IMR-90 (cell line): ENCODE measurements around the gene KRT76. TPM values are rescaled to one million over a fixed set of nuclear protein-coding genes. Genes with fewer than 3 reads are reported as not detected.

ENCODE experiments used
- ATAC-seq: fragments of 200-7000 bp; cut with Tn5 transposase; 2 replicates; pipeline ENCODE4 v1.9.1; 2020; ENCODE audit warnings: low read depth, mild to moderate bottlenecking, moderate library complexity
- BruUV-seq: library from RNA; stranded (reverse); fragments of 400-500 nt; replicated peaks from 2 replicates; lab custom pipeline; 2021; lab: Mats Ljungman, UMichigan
- CTCF ChIA-PET: fragments of 300-600 bp; formaldehyde crosslinking; extraction: SDS; loops from one replicate; lab custom pipeline; 2021; ENCODE audit warnings: antibody characterized with exemption; lab: Yijun Ruan, JAX
- POLR2A ChIA-PET: fragments of 300-600 bp; sonication (Branson Sonifier 250); formaldehyde crosslinking; loops from one replicate; lab custom pipeline; 2022; ENCODE audit warnings: antibody characterized with exemption; ENCODE audit not compliant: unreplicated experiment; lab: Charles Lee
- DNase-seq: peaks from one replicate; pipeline ENCODE4 v3.0.0; 2013
- H2AFZ ChIP-seq: replicated peaks from 2 replicates; pipeline ENCODE3; 2013; ENCODE audit warnings: low read length, mild to moderate bottlenecking; ENCODE audit not compliant: poor library complexity
- H2AK5ac ChIP-seq: 2 replicates; pipeline ENCODE4 v1.6.1; 2013; ENCODE audit warnings: low read depth, low read length, inconsistent platforms
- H2AK9ac ChIP-seq: replicated peaks from 2 replicates; pipeline ENCODE3; 2013; ENCODE audit warnings: mild to moderate bottlenecking, low read depth, low read length, moderate library complexity; ENCODE audit not compliant: poor library complexity
- H2BK120ac ChIP-seq: 2 replicates; pipeline ENCODE4 v1.6.1; 2013; ENCODE audit warnings: low read depth, low read length, inconsistent platforms
- H2BK15ac ChIP-seq: 3 replicates; pipeline ENCODE4 v1.6.1; 2013; ENCODE audit warnings: low read depth, low read length, inconsistent platforms
- H2BK20ac ChIP-seq: 2 replicates; pipeline ENCODE4 v1.6.1; 2013; ENCODE audit warnings: low read depth, mild to moderate bottlenecking, inconsistent platforms, low read length, moderate library complexity
- H2BK5ac ChIP-seq: 2 replicates; pipeline ENCODE4 v1.6.1; 2013; ENCODE audit warnings: mild to moderate bottlenecking, low read depth, low read length, inconsistent platforms; ENCODE audit not compliant: poor library complexity, severe bottlenecking
- H3K14ac ChIP-seq: replicated peaks from 2 replicates; pipeline ENCODE4 v1.6.1; 2013; ENCODE audit warnings: low read depth, low read length, inconsistent platforms
- H3K18ac ChIP-seq: 2 replicates; pipeline ENCODE4 v1.6.1; 2013; ENCODE audit warnings: low read depth, low read length, control low read depth
- H3K23ac ChIP-seq: 2 replicates; pipeline ENCODE4 v1.6.1; 2013; ENCODE audit warnings: low read depth, low read length, inconsistent platforms
- H3K27ac ChIP-seq: 2 replicates; pipeline ENCODE4 v1.5.1; 2013; ENCODE audit warnings: mild to moderate bottlenecking, control low read depth, low read length; ENCODE audit not compliant: insufficient read depth
- H3K27me3 ChIP-seq: 2 replicates; pipeline ENCODE4 v1.6.1; 2013; ENCODE audit warnings: low read length; ENCODE audit not compliant: control insufficient read depth, insufficient read depth
- H3K36me3 ChIP-seq: 2 replicates; pipeline ENCODE4 v1.6.1; 2013; ENCODE audit warnings: low read length, mixed read lengths; ENCODE audit not compliant: control insufficient read depth, insufficient read depth
- H3K4ac ChIP-seq: 2 replicates; pipeline ENCODE4 v1.6.1; 2013; ENCODE audit warnings: low read depth, low read length, inconsistent platforms
- H3K4me1 ChIP-seq: 2 replicates; pipeline ENCODE4 v1.6.1; 2013; ENCODE audit warnings: low read length, mixed read lengths; ENCODE audit not compliant: control insufficient read depth, insufficient read depth
- H3K4me2 ChIP-seq: 2 replicates; pipeline ENCODE4 v1.6.1; 2013; ENCODE audit warnings: low read depth, mild to moderate bottlenecking, control low read depth, low read length, moderate library complexity
- H3K4me3 ChIP-seq: 2 replicates; pipeline ENCODE4 v1.5.1; 2013; ENCODE audit warnings: low read depth, mild to moderate bottlenecking, control low read depth, low read length, moderate library complexity; ENCODE audit not compliant: insufficient read depth
- H3K56ac ChIP-seq: 2 replicates; pipeline ENCODE4 v1.6.1; 2013; ENCODE audit warnings: low read length, inconsistent platforms; ENCODE audit not compliant: insufficient read depth; ENCODE audit errors: extremely low read depth
- H3K79me1 ChIP-seq, 2 experiments: 2 replicates each; pipeline ENCODE4 v1.6.1; 2013; ENCODE audit warnings: low read length in 2 of 2, inconsistent platforms in 1 of 2, low read depth in 1 of 2
- H3K9ac ChIP-seq: 2 replicates; pipeline ENCODE4 v1.6.1; 2013; ENCODE audit warnings: low read depth, low read length, control low read depth
- H3K9me1 ChIP-seq: 2 replicates; pipeline ENCODE4 v1.6.1; 2013; ENCODE audit warnings: low read length, inconsistent platforms; ENCODE audit not compliant: insufficient read depth
- H3K9me3 ChIP-seq: 2 replicates; pipeline ENCODE4 v1.6.1; 2013; ENCODE audit warnings: low read length; ENCODE audit not compliant: control insufficient read depth, insufficient read depth
- H4K20me1 ChIP-seq: 2 replicates; pipeline ENCODE4 v1.6.1; 2013; ENCODE audit warnings: low read length, inconsistent platforms; ENCODE audit not compliant: insufficient read depth
- H4K5ac ChIP-seq: 2 replicates; pipeline ENCODE4 v1.6.1; 2013; ENCODE audit warnings: mild to moderate bottlenecking, low read depth, low read length, control low read depth
- H4K8ac ChIP-seq, 2 experiments: 2 replicates each; pipeline ENCODE4 v1.6.1; 2013; ENCODE audit warnings: low read depth in 2 of 2, low read length in 2 of 2, control low read depth in 1 of 2, inconsistent platforms in 1 of 2
- H4K91ac ChIP-seq: 2 replicates; pipeline ENCODE4 v1.6.1; 2013; ENCODE audit warnings: low read depth, low read length, inconsistent platforms; ENCODE audit not compliant: insufficient read depth
- ELK1 ChIP-seq: fragments of 150-350 bp; IDR thresholded peaks from 2 replicates; pipeline ENCODE4 v1.6.1; 2016; ENCODE audit warnings: low read depth, mild to moderate bottlenecking, low read length, moderate library complexity, borderline replicate concordance
- MAFK ChIP-seq: IDR thresholded peaks from 2 replicates; pipeline ENCODE4 v1.6.1; 2012; ENCODE audit warnings: low read depth, low read length, improper control_type of control experiment
- MXI1 ChIP-seq: IDR thresholded peaks from 2 replicates; pipeline ENCODE4 v1.6.1; 2012; ENCODE audit warnings: low read depth, mild to moderate bottlenecking, low read length, moderate library complexity, borderline replicate concordance
- RAD21 ChIP-seq: IDR thresholded peaks from 2 replicates; pipeline ENCODE4 v1.6.1; 2012; ENCODE audit warnings: low read length, improper control_type of control experiment
- RFX5 ChIP-seq: IDR thresholded peaks from 2 replicates; pipeline ENCODE4 v1.8.0; 2012; ENCODE audit warnings: low read depth, mild to moderate bottlenecking, low read length, moderate library complexity
- SMC3 ChIP-seq: fragments of 150-350 bp; IDR thresholded peaks from 2 replicates; pipeline ENCODE4 v1.6.1; 2016; ENCODE audit warnings: low read depth, mild to moderate bottlenecking, antibody characterized with exemption, low read length, moderate library complexity
- WGBS, 2 experiments: methylation state at CpG; one replicate each; pipeline versions ENCODE4 v1.1.5 to v1.1.7; 2013; ENCODE audit warnings: missing lambda C conversion rate in 2 of 2; ENCODE audit not compliant: insufficient read length in 1 of 2; ENCODE audit errors: extremely low coverage in 2 of 2; 5-methylcytosine and 5-hydroxymethylcytosine counted together
- dilution Hi-C: fragments of 300-500 bp; cut with HindIII; formaldehyde crosslinking; loops from one replicate; pipeline ENCODE4 v1.14.3; 2018; ENCODE audit warnings: low sequenced_read_pairs; ENCODE audit not compliant: unreplicated experiment
- in situ Hi-C: fragments of 300-500 bp; cut with MboI; formaldehyde crosslinking; loops from 3 replicates; pipeline ENCODE4 v1.14.3; 2019; ENCODE audit warnings: low sequenced_read_pairs, inconsistent platforms, mixed read lengths
- intact Hi-C: fragments of 100-400 bp; cut with micrococcal nuclease; formaldehyde crosslinking; loops from 2 replicates; pipeline ENCODE4 v1.10.0; 2022
- polyA plus RNA-seq, 3 experiments: library from polyadenylated mRNA; depleted of rRNA; stranded (reverse); fragments of >200 nt; gene quantifications; 2 replicates each; pipeline ENCODE4 v1.2.3, GENCODE V29; 2012; ENCODE audit warnings: low replicate concordance in 1 of 3
- total RNA-seq: library from RNA; depleted of rRNA; stranded (reverse); fragments of >200 nt; gene quantifications from 2 replicates; pipeline ENCODE4 v1.2.3, GENCODE V29; 2012

KRT76 gene
- total and polyA plus RNA-seq, 2 of the 4 experiments (the other 2 are of a cell fraction): not detected

DNA sequence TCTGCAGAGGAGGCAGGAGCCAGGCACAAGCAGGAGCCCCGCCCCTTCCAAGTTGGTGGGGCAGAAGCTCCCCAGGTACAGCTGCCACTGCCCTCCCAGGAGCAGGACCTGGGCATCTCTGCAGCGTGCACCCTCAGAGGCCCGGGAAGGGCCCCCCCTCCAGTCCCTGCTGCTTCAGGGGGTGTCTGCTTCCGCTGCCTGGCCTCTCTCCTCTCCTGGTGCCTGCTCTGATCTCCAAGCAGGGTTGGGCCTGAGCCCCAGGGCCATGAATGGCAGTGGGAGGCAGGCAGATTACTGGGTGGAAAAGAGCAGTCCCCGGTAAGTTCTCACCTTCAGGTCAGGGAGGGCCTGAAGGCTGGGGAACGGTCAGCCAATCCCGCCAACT, 35.0 kb downstream of the KRT76 start:
- H3K9me3 ChIP-seq: no peaks in the 10 kb centered on the region
- dilution Hi-C loops (no loop called here), intact Hi-C loops (no loop called here), in situ Hi-C loops (no loop called here)
- WGBS, 2 experiments: no CpG with 5 or more reads among the region's 7 CpGs
- POLR2A ChIA-PET: no interaction called here
- H2AK5ac ChIP-seq: no peak overlapping the region
- H3K9ac ChIP-seq: no peak overlapping the region
- TF ChIP-seq ELK1 (no peak), SMC3 (no peak), RFX5 (no peak), RAD21 (no peak), MAFK (no peak), MXI1 (no peak)
- DNase-seq (no peak), ATAC-seq (no peak)
- no peak overlapping the region for H2AK9ac ChIP-seq
- H2BK15ac ChIP-seq: no peak overlapping the region
- H2AFZ ChIP-seq: no peak overlapping the region
- H3K18ac ChIP-seq: no peak overlapping the region
- no peaks in the 10 kb centered on the region for H3K4me1 ChIP-seq
- BruUV-seq: no TSS peak
- no peak overlapping the region for H3K23ac ChIP-seq
- H3K56ac ChIP-seq: no peak overlapping the region
- H3K4me3 ChIP-seq: no peak overlapping the region
- H4K5ac ChIP-seq: no peak overlapping the region
- no peaks in the 10 kb centered on the region for H3K36me3 ChIP-seq
- no peak overlapping the region for H2BK120ac ChIP-seq
- H4K20me1 ChIP-seq: no peaks in the 10 kb centered on the region
- no peaks in the 10 kb centered on the region for H3K79me1 ChIP-seq
- no peak overlapping the region for H2BK5ac ChIP-seq
- H4K8ac ChIP-seq: no peak overlapping the region
- H3K4ac ChIP-seq: no peak overlapping the region
- no peak overlapping the region for H3K27ac ChIP-seq
- CTCF ChIA-PET: no interaction called here
- H2BK20ac ChIP-seq: no peak overlapping the region
- H3K4me2 ChIP-seq: no peak overlapping the region
- no peaks in the 10 kb centered on the region for H3K9me1 ChIP-seq
- no peak overlapping the region for H3K14ac ChIP-seq
- H4K91ac ChIP-seq: no peak overlapping the region
- H3K27me3 ChIP-seq: no peaks in the 10 kb centered on the region
